ENCODE results near the gene VPS9D1.

VPS9D1 gene

GRCh38 chr16:89697161-89697615 is 23.5 kb downstream of the VPS9D1 start:
- Histone ChIP-seq H3K79me2 (ENCODE audit: insufficient read depth, low read length) (no peaks in the 10 kb centered on the region), H3K36me3 (ENCODE audit: insufficient read depth, low read length) (peaks cover 42% of the 10 kb centered on the region), H3K9me2 (ENCODE audit: low read depth, low read length) (no peaks in the 10 kb centered on the region), H3K4me3 (ENCODE audit: low read depth, low read length, poor library complexity, severe bottlenecking) (no peak overlapping the region), H3K4me2 (ENCODE audit: low read length) (no peak overlapping the region), H4K20me1 (ENCODE audit: insufficient read depth, low read length) (no peaks in the 10 kb centered on the region), H3F3A (ENCODE audit: insufficient read depth, low read length) (no peaks in the 10 kb centered on the region), H3K4me1 (ENCODE audit: insufficient read depth, low read length, severe bottlenecking) (peaks cover 17% of the 10 kb centered on the region), H3K9me3 (ENCODE audit: low read length) (no peaks in the 10 kb centered on the region), H2AFZ (ENCODE audit: low read length) (no peak overlapping the region), H3K27me3 (ENCODE audit: insufficient read depth, low read length) (no peaks in the 10 kb centered on the region), H3K27ac (ENCODE audit: low read depth, low read length, poor library complexity, severe bottlenecking) (no peak overlapping the region), H3K9ac (ENCODE audit: low read length) (no peak overlapping the region)
- TF ChIP-seq, protein P1, sequence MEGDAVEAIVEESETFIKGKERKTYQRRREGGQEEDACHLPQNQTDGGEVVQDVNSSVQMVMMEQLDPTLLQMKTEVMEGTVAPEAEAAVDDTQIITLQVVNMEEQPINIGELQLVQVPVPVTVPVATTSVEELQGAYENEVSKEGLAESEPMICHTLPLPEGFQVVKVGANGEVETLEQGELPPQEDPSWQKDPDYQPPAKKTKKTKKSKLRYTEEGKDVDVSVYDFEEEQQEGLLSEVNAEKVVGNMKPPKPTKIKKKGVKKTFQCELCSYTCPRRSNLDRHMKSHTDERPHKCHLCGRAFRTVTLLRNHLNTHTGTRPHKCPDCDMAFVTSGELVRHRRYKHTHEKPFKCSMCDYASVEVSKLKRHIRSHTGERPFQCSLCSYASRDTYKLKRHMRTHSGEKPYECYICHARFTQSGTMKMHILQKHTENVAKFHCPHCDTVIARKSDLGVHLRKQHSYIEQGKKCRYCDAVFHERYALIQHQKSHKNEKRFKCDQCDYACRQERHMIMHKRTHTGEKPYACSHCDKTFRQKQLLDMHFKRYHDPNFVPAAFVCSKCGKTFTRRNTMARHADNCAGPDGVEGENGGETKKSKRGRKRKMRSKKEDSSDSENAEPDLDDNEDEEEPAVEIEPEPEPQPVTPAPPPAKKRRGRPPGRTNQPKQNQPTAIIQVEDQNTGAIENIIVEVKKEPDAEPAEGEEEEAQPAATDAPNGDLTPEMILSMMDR (IDR thresholded peaks at IDR 0.05; ENCODE audit: low read length), result no peak

- H4K20me1 ChIP-seq (ENCODE audit: insufficient read depth, low read length), result no peaks in the 10 kb centered on the region
- H3K4me3 ChIP-seq (ENCODE audit: low read depth, low read length, poor library complexity, severe bottlenecking), result no peak overlapping the region
- no peak overlapping the region for H3K9ac ChIP-seq (ENCODE audit: low read length)
- H3K27ac ChIP-seq (ENCODE audit: low read depth, low read length, poor library complexity, severe bottlenecking), result no peak overlapping the region
- H3K4me2 ChIP-seq (ENCODE audit: low read length), result no peak overlapping the region
- H3K36me3 ChIP-seq (ENCODE audit: insufficient read depth, low read length), result peaks cover 47% of the 10 kb centered on the region
- H3K9me2 ChIP-seq (ENCODE audit: low read depth, low read length), result no peaks in the 10 kb centered on the region
- H2AFZ ChIP-seq (ENCODE audit: low read length), result no peak overlapping the region
- TF ChIP-seq, protein P1 (IDR thresholded peaks at IDR 0.05; ENCODE audit: low read length), result no peak
- no peak for TF ChIP-seq EZH2 (IDR thresholded peaks at IDR 0.05; ENCODE audit: borderline replicate concordance, low read length)
- no peaks in the 10 kb centered on the region for H3K27me3 ChIP-seq (ENCODE audit: insufficient read depth, low read length)
- no peaks in the 10 kb centered on the region for H3K79me2 ChIP-seq (ENCODE audit: insufficient read depth, low read length)
- H3F3A ChIP-seq (ENCODE audit: insufficient read depth, low read length), result no peaks in the 10 kb centered on the region
- no peaks in the 10 kb centered on the region for H3K9me3 ChIP-seq (ENCODE audit: low read length)
- peaks cover 15% of the 10 kb centered on the region for H3K4me1 ChIP-seq (ENCODE audit: insufficient read depth, low read length, severe bottlenecking)
These were observed 24.0 kb downstream of the VPS9D1 start for GRCh38 chr16:89696670-89697128.

DNA sequence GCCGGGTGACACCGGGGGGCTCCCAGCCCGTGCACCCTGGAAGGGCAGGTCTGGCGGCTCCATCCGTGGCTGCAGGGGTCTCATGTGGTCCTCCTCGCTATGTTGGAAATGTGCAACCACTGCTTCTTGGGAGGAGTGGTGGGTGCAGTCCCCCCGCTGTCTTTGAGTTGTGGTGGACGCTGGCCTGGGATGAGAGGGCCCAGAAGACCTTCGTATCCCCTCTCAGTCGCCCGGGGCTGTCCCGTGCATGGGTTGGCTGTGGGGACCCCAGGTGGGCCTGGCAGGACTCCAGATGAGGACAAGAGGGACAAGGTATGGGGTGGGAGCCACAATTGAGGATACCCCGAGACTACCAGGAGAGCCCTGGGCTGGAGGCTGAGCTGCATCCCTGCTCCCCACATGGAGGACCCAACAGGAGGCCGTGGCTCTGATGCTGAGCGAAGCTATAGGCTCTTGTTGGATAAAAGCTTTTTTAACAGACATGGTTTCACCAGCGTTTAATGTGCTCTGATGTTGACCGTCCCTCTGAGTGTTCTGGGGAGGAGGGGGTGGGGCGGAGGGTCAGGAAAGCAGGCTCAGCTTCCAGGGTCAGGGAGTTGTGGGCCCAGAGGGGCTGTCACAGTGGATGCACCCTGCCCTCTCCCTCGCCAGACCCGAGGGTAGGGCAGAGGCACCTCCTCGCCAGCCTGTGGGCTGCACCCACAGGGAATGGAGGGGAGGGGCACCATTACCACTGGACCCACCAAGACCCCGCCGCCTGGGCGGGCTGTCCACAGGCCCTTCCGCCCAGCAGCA is 24.6 kb downstream of the VPS9D1 start:
- H3K27me3 ChIP-seq (ENCODE audit: insufficient read depth, low read length), result no peaks in the 10 kb centered on the region
- no peaks in the 10 kb centered on the region for H3K9me2 ChIP-seq (ENCODE audit: low read depth, low read length)
- H3K36me3 ChIP-seq (ENCODE audit: insufficient read depth, low read length), result peaks cover 53% of the 10 kb centered on the region
- H2AFZ ChIP-seq (ENCODE audit: low read length), result no peak overlapping the region
- no peaks in the 10 kb centered on the region for H4K20me1 ChIP-seq (ENCODE audit: insufficient read depth, low read length)
- H3K4me2 ChIP-seq (ENCODE audit: low read length), result no peak overlapping the region
- H3F3A ChIP-seq (ENCODE audit: insufficient read depth, low read length), result no peaks in the 10 kb centered on the region
- H3K9me3 ChIP-seq (ENCODE audit: low read length), result no peaks in the 10 kb centered on the region
- H3K27ac ChIP-seq (ENCODE audit: low read depth, low read length, poor library complexity, severe bottlenecking), result no peak overlapping the region
- H3K9ac ChIP-seq (ENCODE audit: low read length), result no peak overlapping the region
- TF ChIP-seq, protein P1 (IDR thresholded peaks at IDR 0.05; ENCODE audit: low read length), result no peak
- TF ChIP-seq EZH2 (IDR thresholded peaks at IDR 0.05; ENCODE audit: borderline replicate concordance, low read length), result no peak
- H3K79me2 ChIP-seq (ENCODE audit: insufficient read depth, low read length), result no peaks in the 10 kb centered on the region
- H3K4me3 ChIP-seq (ENCODE audit: low read depth, low read length, poor library complexity, severe bottlenecking), result no peak overlapping the region
- peaks cover 14% of the 10 kb centered on the region for H3K4me1 ChIP-seq (ENCODE audit: insufficient read depth, low read length, severe bottlenecking)

All from OCI-LY1 (cell line).